ENCODE results near the gene ATPAF2. TPM values are rescaled to one million over a fixed set of nuclear protein-coding genes. Genes with fewer than 3 reads are reported as not detected.

The ATPAF2 gene
- total RNA-seq, 1 experiment from 2014 or later: 84.5 TPM

GRCh38 chr17:17993852-17994251 lies 45.1 kb downstream of the ATPAF2 start:
- in situ Hi-C loops (cut with HindIII; ENCODE audit: low sequenced_read_pairs): no loop called here
- DNase-seq (ENCODE audit: low spot score): no peak

DNA sequence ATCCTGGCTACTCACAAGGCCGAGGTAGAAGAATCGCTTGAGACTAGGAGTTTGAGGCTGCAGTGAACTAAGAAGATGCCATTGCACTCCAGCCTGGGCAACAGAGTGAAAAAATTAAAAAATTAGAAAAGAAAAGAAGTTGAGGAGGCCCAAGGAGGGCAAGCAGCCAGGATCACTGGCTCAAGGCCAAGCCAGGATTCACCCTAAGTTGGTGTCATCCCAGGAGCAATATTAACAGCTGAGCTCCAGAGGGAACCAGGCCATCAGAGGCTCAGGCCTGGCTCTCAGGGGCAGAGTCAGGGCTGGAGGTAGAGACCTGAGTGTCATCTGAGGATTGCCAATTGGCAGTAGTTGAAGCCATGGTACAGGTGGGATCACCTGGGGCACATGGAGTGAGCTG lies 45.6 kb downstream of the ATPAF2 start:
- no peak for DNase-seq (ENCODE audit: low spot score)
- in situ Hi-C loops (cut with HindIII; ENCODE audit: low sequenced_read_pairs): no loop called here

GRCh38 chr17:17990282-17990681 lies 48.7 kb downstream of the ATPAF2 start:
- in situ Hi-C loops (cut with HindIII; ENCODE audit: low sequenced_read_pairs): no loop called here
- no peak for DNase-seq (ENCODE audit: low spot score)

DNA sequence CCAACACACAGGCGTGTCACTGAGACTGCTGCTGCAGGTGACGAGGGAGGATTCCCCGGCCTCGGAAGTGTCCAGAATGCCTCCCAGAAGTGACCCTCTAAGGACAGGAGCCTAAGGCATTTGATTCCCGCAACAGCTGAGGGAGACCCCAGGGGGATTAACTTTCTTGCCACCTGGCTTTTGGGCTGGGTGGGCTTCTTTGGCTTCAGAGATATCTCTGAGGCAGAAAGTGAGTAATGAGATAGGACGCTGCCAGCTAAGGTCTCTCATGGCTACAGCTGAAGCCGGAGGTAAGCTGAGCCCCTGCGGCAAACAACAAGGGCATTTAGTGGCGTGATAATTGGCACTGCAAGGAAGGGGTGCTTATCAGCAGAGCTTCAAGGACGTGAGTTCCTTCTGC lies 49.4 kb downstream of the ATPAF2 start:
- no peak for DNase-seq (ENCODE audit: low spot score)
- in situ Hi-C loops (cut with HindIII; ENCODE audit: low sequenced_read_pairs): no loop called here

GRCh38 chr17:17989081-17989480 lies 49.9 kb downstream of the ATPAF2 start:
- no peak for DNase-seq (ENCODE audit: low spot score)
- in situ Hi-C loops (cut with HindIII; ENCODE audit: low sequenced_read_pairs): no loop called here

- DNase-seq (ENCODE audit: low spot score): no peak
Observed at GRCh38 chr17:17988427-17988945, 50.5 kb downstream of the ATPAF2 start.

GRCh38 chr17:17987901-17988300 lies 51.1 kb downstream of the ATPAF2 start:
- in situ Hi-C loops (cut with HindIII; ENCODE audit: low sequenced_read_pairs): no loop called here
- DNase-seq (ENCODE audit: low spot score): no peak

More at GRCh38 chr17:17988427-17988945, 50.5 kb downstream of the ATPAF2 start:
- in situ Hi-C loops (cut with HindIII; ENCODE audit: low sequenced_read_pairs): no loop called here

DNA sequence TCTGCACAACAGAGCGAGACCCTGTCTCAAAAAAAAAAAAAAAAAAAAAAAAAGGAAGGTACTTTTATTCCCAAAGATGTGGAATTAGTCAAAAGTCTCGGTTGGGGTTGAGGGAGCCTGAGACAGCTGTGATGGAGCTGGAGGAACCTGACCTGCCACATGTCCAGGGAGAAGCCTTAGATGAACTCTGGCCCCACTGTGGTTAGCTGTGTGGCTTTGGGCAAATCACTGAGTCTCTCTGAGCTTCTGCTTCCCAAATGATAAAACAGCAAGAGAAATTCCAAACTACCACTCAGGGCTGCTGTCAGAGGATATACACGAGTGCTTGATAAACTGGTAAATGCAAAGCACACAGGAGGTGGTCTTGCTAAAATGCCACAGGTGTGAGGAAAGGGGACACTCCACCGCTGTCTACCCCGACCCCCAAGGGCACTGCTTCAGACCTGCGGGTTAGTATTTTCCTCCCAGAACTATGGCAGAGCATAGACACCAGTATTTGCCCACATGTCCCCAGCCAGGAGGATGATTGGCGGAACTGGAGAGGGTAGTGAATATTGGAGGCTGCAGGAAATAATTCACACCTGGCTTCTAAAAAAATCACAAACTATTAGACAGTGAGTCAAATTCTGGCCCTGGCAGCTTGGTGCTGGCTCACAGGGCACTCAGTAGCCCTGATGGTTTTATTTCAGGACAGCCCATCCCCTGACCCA lies 51.6 kb downstream of the ATPAF2 start:
- in situ Hi-C loops (cut with HindIII; ENCODE audit: low sequenced_read_pairs): no loop called here

DNA sequence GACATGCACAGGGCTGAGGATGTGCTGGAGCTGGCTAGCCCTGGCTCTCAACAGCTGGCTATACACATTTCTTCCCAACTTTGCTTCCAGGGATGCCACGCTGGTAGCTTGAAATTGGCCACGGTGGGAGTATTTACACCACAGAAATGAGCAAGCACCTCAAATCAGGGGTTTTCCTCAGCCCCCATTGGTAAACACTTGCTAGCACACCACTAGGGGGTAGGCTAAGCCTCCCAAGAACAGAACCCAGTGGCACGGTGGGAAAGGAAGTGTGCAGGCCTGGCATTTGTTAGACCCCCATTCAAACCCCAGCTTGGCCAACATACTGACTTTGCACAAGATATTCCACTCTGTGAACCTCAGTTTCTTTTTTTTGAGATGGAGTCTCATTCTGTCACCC lies 53.4 kb downstream of the ATPAF2 start:
- in situ Hi-C loops (cut with HindIII; ENCODE audit: low sequenced_read_pairs): no loop called here
- no peak for DNase-seq (ENCODE audit: low spot score)

More for the DNA sequence above, 51.6 kb downstream of the ATPAF2 start:
- DNase-seq (ENCODE audit: low spot score): no peak

DNA sequence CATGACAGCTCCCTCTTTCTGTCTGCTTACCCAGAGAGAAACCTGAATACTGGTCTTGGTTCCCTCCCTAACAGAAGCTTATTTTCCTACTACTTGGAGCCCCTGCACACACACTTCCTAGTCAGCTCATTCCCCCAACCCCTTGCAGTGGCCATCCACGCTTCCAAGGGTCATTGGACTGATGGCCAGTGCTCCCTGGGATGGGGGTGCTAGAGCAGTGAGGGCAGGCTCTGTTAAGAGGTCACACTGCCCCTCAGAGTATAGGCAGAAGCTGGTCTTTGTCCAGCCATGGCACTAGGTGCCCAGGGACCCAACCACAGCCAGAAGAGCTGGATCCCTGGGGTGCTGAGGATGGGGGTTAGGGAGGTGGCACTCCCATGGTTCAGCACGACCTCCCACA lies 53.8 kb downstream of the ATPAF2 start:
- in situ Hi-C loops (cut with HindIII; ENCODE audit: low sequenced_read_pairs): no loop called here

DNA sequence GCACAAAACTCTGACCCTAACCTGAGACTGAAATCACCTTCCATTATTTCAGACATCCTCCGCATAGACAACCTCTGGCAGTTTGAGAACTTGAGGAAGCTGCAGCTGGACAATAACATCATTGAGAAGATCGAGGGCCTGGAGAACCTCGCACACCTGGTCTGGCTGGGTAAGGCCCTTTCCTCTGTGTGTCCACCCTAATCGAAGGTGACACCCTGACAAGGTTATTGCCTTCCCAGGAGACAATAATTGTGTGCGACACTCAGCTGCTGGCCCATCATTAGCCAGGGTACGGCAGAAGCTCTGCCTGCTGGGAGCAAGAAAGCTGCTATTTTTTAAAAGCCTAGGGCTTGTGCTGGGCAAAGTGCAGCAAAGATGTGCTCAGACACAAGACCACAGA lies 55.2 kb downstream of the ATPAF2 start:
- no peak for DNase-seq (ENCODE audit: low spot score)
- in situ Hi-C loops (cut with HindIII; ENCODE audit: low sequenced_read_pairs): no loop called here

More for the DNA sequence above, 53.8 kb downstream of the ATPAF2 start:
- no peak for DNase-seq (ENCODE audit: low spot score)

- no peak for DNase-seq (ENCODE audit: low spot score)
- in situ Hi-C loops (cut with HindIII; ENCODE audit: low sequenced_read_pairs): no loop called here
Observed at GRCh38 chr17:17983376-17983775, 55.6 kb downstream of the ATPAF2 start.

DNA sequence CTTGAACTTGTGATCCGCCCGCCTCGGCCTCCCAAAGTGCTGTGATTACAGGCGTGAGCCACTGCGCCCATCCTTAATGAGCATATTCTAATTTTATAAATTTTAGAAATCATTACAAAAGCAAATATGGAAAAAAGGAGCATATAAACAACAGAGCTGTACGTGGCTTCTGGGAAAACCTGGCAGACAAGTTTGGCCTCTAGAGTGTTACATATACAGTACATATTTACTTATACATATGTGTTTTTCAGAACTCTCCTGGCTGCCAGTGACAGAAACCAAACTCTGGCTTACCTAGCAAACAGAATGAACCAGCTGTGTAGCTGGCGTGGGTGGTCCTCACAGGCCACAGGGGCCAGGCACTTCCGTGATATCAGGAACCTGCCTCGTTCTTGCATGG lies 56.2 kb downstream of the ATPAF2 start:
- DNase-seq (ENCODE audit: low spot score): no peak
- in situ Hi-C loops (cut with HindIII; ENCODE audit: low sequenced_read_pairs): no loop called here

DNA sequence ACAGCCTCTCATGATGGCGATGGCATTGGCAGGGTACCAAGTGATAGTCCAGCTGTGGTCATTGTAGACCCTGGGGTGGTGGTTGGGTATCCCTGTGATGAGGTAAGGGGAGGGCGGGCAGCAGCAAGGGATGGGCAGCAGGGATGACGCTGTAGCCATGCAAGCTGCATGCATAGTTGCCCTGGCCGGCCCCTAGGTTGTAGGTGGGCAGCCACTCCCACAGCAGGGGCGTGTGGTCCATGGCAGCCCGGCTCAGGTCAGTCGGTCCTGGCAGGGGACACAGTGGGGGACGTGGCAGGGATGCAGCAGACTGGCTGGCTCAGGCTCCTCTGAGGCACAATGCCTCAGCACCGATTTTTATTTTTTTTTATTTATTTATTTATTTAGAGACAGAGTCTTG lies 57.6 kb downstream of the ATPAF2 start:
- no peak for DNase-seq (ENCODE audit: low spot score)
- in situ Hi-C loops (cut with HindIII; ENCODE audit: low sequenced_read_pairs): no loop called here

DNA sequence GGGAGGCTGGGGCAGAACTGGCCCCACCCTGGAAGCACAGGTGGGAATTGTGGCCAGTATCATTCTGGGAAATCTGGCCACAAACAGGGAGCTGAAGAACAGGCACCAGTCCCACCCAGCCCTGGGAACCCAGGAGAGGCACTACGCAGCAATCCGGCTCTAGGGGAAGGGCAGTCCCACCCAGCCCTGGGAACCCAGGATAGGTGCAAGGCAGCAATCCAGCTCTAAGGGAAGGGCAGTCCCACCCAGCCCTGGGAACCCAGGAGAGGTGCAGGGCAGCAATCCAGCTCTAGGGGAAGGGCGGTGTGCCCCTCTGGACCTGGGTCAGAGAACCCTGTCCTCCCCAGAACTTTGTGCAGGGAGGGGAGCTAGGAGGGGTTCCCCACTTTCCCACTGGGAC lies 59.2 kb downstream of the ATPAF2 start:
- in situ Hi-C loops (cut with HindIII; ENCODE audit: low sequenced_read_pairs): no loop called here
- DNase-seq (ENCODE audit: low spot score): no peak

- DNase-seq (ENCODE audit: low spot score): no peak
- in situ Hi-C loops (cut with HindIII; ENCODE audit: low sequenced_read_pairs): no loop called here
Observed at GRCh38 chr17:17978481-17979424, 60.2 kb downstream of the ATPAF2 start.

- no peak for DNase-seq (ENCODE audit: low spot score)
- in situ Hi-C loops (cut with HindIII; ENCODE audit: low sequenced_read_pairs): no loop called here
Observed at GRCh38 chr17:17976931-17977570, 61.9 kb downstream of the ATPAF2 start.

GRCh38 chr17:17975436-17975835 lies 63.5 kb downstream of the ATPAF2 start:
- in situ Hi-C loops (cut with HindIII; ENCODE audit: low sequenced_read_pairs): no loop called here

DNA sequence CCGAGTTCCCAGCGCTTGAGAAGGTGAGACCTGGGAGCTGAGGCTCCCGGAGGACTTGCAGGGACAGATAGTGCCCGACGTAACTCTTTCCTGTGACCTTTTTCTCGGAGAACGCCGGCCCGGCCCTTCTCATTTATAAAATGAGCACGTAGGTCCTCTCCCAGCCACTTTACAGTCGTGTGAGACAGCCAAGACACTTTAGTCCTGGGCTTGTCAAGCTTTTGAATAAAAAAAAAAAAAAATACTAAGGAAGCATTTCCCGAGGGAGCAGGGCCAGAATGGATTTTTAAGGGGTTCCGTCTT lies 66.1 kb downstream of the ATPAF2 start:
- in situ Hi-C loops (cut with HindIII; ENCODE audit: low sequenced_read_pairs): no loop called here
- DNase-seq (ENCODE audit: low spot score): no peak

More at GRCh38 chr17:17975436-17975835, 63.5 kb downstream of the ATPAF2 start:
- no peak for DNase-seq (ENCODE audit: low spot score)

Data from G401 (cell line).